ENCODE results near the gene AEBP1.

AEBP1 gene

GRCh38 chr7:44103923-44104859 lies at the start of gene AEBP1:
Gene AEBP1 (plus strand): TSS chr7:44104345. CDS start chr7:44104666, 321 bp downstream.
- no peak for TF ChIP-seq CTCF (IDR thresholded peaks at IDR 0.05; ENCODE audit: low read depth, low read length)
- DNase-seq (ENCODE audit: extremely low read depth, low read depth) = no peak

GRCh38 chr7:44056681-44057080 lies 47.5 kb upstream of the AEBP1 start:
- DNase-seq (ENCODE audit: extremely low read depth, low read depth) = no peak
- no peak for TF ChIP-seq CTCF (IDR thresholded peaks at IDR 0.05; ENCODE audit: low read depth, low read length)

GRCh38 chr7:44057181-44057848 lies 46.8 kb upstream of the AEBP1 start:
- DNase-seq (ENCODE audit: extremely low read depth, low read depth) = no peak
- TF ChIP-seq CTCF (IDR thresholded peaks at IDR 0.05; ENCODE audit: low read depth, low read length) = no peak

GRCh38 chr7:44057849-44058758 lies 46.0 kb upstream of the AEBP1 start:
- no peak for TF ChIP-seq CTCF (IDR thresholded peaks at IDR 0.05; ENCODE audit: low read depth, low read length)

GRCh38 chr7:44058759-44059218 lies 45.4 kb upstream of the AEBP1 start:
- TF ChIP-seq CTCF (IDR thresholded peaks at IDR 0.05; ENCODE audit: low read depth, low read length) = no peak
- no peak for DNase-seq (ENCODE audit: extremely low read depth, low read depth)

More at GRCh38 chr7:44057849-44058758, 46.0 kb upstream of the AEBP1 start:
- no peak for DNase-seq (ENCODE audit: extremely low read depth, low read depth)

- TF ChIP-seq CTCF (IDR thresholded peaks at IDR 0.05; ENCODE audit: low read depth, low read length) = no peak
- no peak for DNase-seq (ENCODE audit: extremely low read depth, low read depth)
Observed at GRCh38 chr7:44059219-44060090, 44.7 kb upstream of the AEBP1 start.

All from AG09319 (cell line).